Glomerular visceral epithelial cell (primary cell): ENCODE measurements around the gene IFNL2.
"Not testable (repeated sequence)": the region's sequence is repeated elsewhere in the genome, so short reads cannot be mapped to it uniquely, and the experiment has no call there.

Experiments used
- DNase-seq: peaks from one replicate; pipeline ENCODE4 v3.0.0-alpha.2; 2016; ENCODE audit errors: extremely low spot score

Gene IFNL2

GRCh38 chr19:39253374-39254149 lies 14.6 kb upstream of the IFNL2 start:
- DNase-seq: no peak

GRCh38 chr19:39254531-39255345 lies 13.5 kb upstream of the IFNL2 start:
- no peak for DNase-seq

GRCh38 chr19:39257227-39257626 lies 11.0 kb upstream of the IFNL2 start:
- DNase-seq: no peak

- no peak for DNase-seq
Observed at GRCh38 chr19:39261704-39262103, 6.5 kb upstream of the IFNL2 start.

GRCh38 chr19:39262496-39262895 lies 5.7 kb upstream of the IFNL2 start:
- no peak for DNase-seq

- no peak for DNase-seq
Observed at GRCh38 chr19:39263912-39264305, 4.3 kb upstream of the IFNL2 start.

GRCh38 chr19:39264306-39265290 lies 3.6 kb upstream of the IFNL2 start:
- no peak for DNase-seq

GRCh38 chr19:39265321-39265916 lies 2.8 kb upstream of the IFNL2 start:
- DNase-seq: no peak

GRCh38 chr19:39268531-39269223 lies 481 bp downstream of the IFNL2 start:
- DNase-seq: not testable (repeated sequence)

GRCh38 chr19:39269369-39269768 lies 1.2 kb downstream of the IFNL2 start:
- DNase-seq: not testable (repeated sequence)

- no peak for DNase-seq
Observed at GRCh38 chr19:39270036-39270871, 2.1 kb downstream of the IFNL2 start.

- DNase-seq: not testable (repeated sequence)
Observed at GRCh38 chr19:39273859-39274258, 5.7 kb downstream of the IFNL2 start.

- no peak for DNase-seq
Observed at GRCh38 chr19:39275578-39275977, 7.4 kb downstream of the IFNL2 start.

- DNase-seq: no peak
Observed at GRCh38 chr19:39276740-39277139, 8.5 kb downstream of the IFNL2 start.

GRCh38 chr19:39277598-39277997 lies 9.4 kb downstream of the IFNL2 start:
- DNase-seq: no peak

GRCh38 chr19:39282021-39282420 lies 13.8 kb downstream of the IFNL2 start:
- no peak for DNase-seq

- no peak for DNase-seq
Observed at GRCh38 chr19:39284032-39284431, 15.8 kb downstream of the IFNL2 start.

- DNase-seq: no peak
Observed at GRCh38 chr19:39293394-39293793, 25.2 kb downstream of the IFNL2 start.

GRCh38 chr19:39296055-39296645 lies 28.0 kb downstream of the IFNL2 start, which contains the start of gene IFNL1:
Gene IFNL1, plus strand, starts transcription at chr19:39296407. Its CDS starts 15 bp downstream, at chr19:39296422.
- DNase-seq: no peak
